ENCODE measurements around the gene DCUN1D2. TPM values are rescaled to one million over a fixed set of nuclear protein-coding genes. Genes with fewer than 3 reads are reported as not detected.

Gene DCUN1D2
- total RNA-seq, 4 donors from 2014 or later = 23.9 to 29.1 (median 26.9) TPM

- Histone ChIP-seq H3K27ac (peak overlapping the region in 2 of 4 donors; percentile 52 to 59), H3K36me3 (no peaks in the 10 kb centered on the region), H3K4me1 (no peaks in the 10 kb centered on the region), H3K27me3 (no peaks in the 10 kb centered on the region), H3K4me3 (no peak overlapping the region), H3K9me3 (no peaks in the 10 kb centered on the region)
- DNase-seq = no peak
- TF ChIP-seq POLR2A (IDR thresholded peaks at IDR 0.05) (no peak), CTCF (IDR thresholded peaks at IDR 0.05) (no peak)
Measured at GRCh38 chr13:113422807-113423519, 67.5 kb downstream of the DCUN1D2 start.

DNA sequence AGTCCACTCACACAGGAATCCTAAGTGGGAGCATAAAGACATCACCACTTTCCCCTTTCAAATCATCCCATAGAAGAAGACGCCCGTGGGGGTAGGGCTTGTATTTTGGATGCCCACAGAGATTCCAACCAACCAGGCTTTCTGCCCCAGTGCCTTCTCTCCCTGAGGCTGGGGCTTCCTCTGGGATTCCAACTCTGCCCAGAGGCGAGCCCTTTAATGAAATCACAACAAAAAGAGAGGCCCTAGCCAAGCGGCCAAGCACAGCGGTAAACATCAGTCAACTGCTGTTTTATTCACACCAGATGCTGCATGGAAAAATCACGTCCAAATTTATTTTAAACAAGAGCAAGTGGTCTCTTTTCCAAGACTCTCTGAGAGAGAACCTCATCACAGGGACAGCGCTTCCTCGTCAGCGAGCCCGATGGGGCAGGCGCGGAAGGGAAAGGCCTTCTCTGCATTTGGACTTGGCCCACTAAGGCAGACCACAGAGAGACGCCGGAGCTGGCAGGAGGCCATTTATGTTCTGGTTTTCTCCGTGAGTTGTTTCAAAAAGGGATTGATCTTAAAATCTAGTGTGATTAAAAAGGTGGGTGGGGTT lies 68.7 kb downstream of the DCUN1D2 start:
- Histone ChIP-seq H3K27ac (peak overlapping the region in 2 of 4 donors; percentile 52 to 59), H3K36me3 (no peaks in the 10 kb centered on the region), H3K4me1 (no peaks in the 10 kb centered on the region), H3K27me3 (no peaks in the 10 kb centered on the region), H3K9me3 (no peaks in the 10 kb centered on the region), H3K4me3 (no peak overlapping the region)
- TF ChIP-seq POLR2A (IDR thresholded peaks at IDR 0.05) (no peak), CTCF (IDR thresholded peaks at IDR 0.05) (no peak)
- no peak for DNase-seq

DNA sequence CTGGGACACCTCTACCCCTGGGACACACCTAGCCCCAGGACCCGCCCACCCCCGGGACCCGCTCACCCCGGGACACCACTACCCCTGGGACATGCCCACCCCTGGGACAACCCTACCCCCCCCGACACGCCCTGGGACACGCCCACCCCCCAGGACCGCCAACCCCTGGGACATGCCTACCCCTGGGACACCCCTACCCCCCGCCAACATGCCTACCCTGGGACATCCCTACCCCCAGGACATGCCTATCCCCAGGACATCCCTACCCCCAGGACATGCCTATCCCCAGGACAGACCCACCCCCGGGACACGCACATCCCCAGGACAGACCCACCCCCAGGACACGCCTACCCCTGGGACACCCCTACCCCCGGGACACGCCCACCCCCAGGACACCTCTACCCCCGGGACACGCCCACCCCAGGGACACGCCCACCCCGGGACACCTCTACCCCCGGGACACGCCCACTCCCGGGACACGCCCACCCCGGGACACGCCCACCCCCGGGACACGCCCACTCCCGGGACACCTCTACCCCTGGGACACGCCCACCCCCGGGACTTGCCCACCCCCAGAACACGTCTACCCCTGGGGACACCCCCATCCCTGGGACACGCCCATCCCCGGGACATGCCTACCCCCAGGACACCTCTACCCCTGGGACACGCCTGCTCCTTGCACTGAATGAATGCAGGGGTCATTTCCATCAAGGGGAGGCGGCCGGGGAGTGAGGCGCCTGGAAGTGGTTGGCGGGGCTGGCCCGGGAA lies 69.5 kb downstream of the DCUN1D2 start:
- no peaks in the 10 kb centered on the region for H3K9me3 ChIP-seq
- no peak for DNase-seq
- H3K4me3 ChIP-seq = no peak overlapping the region
- TF ChIP-seq POLR2A (IDR thresholded peaks at IDR 0.05) (no peak), CTCF (IDR thresholded peaks at IDR 0.05) (no peak)
- no peaks in the 10 kb centered on the region for H3K4me1 ChIP-seq
- no peaks in the 10 kb centered on the region for H3K27me3 ChIP-seq
- H3K36me3 ChIP-seq = no peaks in the 10 kb centered on the region
- H3K27ac ChIP-seq = peak overlapping the region in 2 of 4 donors; percentile 52 to 59

DNA sequence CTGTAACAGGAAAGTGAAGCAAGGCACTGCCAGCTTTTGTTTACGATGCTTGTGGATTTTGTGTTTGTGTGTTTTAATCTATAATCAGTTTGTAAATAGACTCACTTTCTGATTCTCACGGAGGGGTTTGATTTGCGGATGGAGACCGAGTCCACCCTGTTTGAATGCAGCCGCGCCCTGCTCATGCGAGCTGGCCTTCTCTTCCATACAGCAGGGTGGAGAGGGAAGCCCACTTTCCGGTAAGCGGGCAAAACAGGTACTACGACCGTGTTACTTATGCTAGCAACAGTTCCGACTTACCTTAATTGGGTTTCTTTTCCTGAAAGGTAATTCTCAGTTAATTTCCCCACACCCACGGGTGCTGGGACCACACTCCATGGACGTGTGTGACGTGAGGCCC lies 70.3 kb downstream of the DCUN1D2 start:
- no peak overlapping the region for H3K4me3 ChIP-seq
- DNase-seq = no peak

More for the DNA sequence above, 70.3 kb downstream of the DCUN1D2 start:
- no peaks in the 10 kb centered on the region for H3K36me3 ChIP-seq
- no peaks in the 10 kb centered on the region for H3K9me3 ChIP-seq
- TF ChIP-seq CTCF (IDR thresholded peaks at IDR 0.05) (no peak), POLR2A (IDR thresholded peaks at IDR 0.05) (no peak)
- H3K27me3 ChIP-seq = no peaks in the 10 kb centered on the region
- H3K4me1 ChIP-seq = no peaks in the 10 kb centered on the region
- no peak overlapping the region for H3K27ac ChIP-seq

All from Peyer's patch (tissue), 4 donors.